Measurements from ENCODE around the gene CNTNAP1. TPM values are rescaled to one million over a fixed set of nuclear protein-coding genes. Genes with fewer than 3 reads are reported as not detected.
A peak's percentile ranks its signal among the peaks of the same experiment; 100 is the strongest.

CNTNAP1 gene
- total RNA-seq, 1 experiment from 2014 or later, result 9.9 TPM

DNA sequence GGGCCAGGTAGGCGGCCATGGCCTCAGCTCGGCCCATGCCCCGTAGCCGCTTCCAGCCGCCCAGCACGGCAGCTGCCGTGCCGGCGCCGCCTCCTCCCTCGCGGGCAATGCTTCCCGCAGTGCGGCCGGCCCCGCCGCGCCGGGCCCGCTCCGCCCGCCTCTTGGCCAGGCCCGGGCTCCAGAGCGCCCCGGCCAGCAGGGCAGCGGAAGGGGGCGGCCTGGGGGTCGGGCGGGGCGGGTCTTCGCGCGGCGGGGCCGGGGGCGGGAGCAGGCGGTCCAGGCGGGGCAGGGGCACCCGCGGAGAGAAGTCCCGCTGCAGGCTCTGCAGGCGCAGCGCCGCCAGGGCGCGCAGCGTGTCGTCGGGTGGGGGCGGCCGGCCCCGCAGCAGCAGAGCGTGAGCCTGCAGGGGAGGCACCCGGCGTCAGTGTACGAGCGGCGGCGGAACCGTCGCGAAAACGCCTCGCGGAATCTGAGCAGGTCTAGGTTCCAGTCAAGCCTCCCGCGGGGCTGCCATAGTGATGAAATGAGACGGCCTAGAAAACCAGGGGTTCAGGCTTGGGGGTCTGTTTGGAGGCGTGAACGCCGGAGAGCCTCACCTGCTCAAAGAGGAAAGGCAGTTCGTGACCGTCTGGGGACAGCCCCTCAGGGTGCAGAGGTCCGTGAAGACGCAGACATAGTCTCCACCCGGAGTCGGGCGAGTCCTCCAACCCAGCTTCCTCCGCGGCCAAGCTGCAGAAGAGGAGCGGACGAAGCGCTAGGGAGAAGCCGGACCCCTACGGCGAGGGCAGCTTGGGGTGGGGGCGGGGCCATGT lies 12.1 kb upstream of the CNTNAP1 start:
- no peak for DNase-seq (ENCODE audit: low read depth)

DNA sequence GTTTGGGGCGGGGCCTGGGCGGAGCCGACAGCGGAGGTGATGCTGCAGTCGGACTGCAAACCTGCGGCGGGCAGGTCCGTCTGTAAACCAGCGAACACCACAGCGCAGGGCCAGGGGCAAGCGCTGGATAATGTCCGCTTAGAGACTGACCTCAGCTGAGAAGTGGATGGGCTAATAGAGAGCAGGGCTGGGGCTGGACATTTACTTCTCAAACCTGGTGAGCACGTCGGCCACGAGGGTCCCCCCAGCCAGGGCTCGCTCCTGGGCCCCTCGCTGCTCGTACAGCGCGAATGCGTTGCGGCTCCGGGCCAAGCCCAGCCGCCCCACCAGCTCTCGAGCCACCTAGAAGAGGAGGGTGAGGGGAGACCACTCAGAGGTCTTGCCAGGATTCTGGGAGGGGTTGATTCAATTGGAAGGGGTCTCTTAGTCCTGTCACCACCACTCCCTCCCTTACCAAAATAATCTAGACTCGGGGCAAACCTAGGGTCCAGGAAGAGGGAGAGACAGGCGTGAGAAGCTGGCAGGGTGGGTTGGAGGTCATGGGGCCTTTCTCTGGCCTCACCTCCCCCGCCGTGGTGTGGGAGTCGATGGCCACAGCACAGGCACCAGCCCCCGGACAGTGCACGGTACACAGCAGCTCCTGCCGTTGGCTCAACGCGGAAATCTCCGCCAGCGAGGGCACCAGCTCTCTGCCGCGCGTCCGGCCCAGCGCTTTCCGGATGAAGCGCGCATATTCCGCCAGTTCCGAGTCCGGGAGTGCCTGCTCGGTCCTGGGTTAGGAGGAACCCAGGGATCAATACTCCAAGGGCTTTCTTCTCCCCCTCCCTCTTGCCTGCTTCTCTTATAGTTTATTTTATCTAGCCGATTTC lies 11.3 kb upstream of the CNTNAP1 start:
- no peak for DNase-seq (ENCODE audit: low read depth)

GRCh38 chr17:42672038-42672437 lies 10.3 kb upstream of the CNTNAP1 start:
- no peak for DNase-seq (ENCODE audit: low read depth)

GRCh38 chr17:42673266-42673884 lies 9.0 kb upstream of the CNTNAP1 start:
- DNase-seq (ENCODE audit: low read depth), result no peak

- peak; percentile 36 for DNase-seq (ENCODE audit: low read depth)
Observed at GRCh38 chr17:42673885-42674754, 8.2 kb upstream of the CNTNAP1 start.

DNA sequence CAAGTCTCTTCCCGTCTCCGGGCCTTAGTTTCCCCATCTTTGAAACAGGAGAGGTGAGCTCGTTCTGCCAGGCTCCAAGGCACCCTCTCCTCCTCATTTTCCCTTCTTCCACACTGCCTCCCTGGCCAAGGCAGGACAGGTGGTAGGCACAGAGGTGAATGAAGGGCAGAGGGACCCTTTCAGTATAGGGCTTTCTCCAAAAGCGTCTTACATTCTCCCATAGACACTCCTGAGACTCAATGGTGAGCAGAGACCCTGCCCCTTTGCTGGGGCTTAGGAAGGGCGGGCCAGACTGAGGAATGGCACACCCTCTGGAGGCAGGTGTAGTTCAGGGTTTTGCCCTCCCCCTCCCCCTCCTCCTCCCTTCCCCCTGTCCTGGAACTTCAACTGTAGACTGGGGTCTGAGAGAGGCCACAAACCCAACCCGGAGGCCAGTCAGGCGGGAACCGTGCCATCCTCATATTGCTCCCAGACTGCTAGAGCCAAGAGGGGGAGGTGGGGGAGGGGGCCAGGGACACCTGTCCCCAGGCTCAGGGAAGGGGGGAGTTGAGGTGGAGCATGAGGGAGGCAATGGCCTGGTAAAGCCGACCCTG lies 7.5 kb upstream of the CNTNAP1 start:
- DNase-seq (ENCODE audit: low read depth), result no peak

- no peak for DNase-seq (ENCODE audit: low read depth)
Observed at GRCh38 chr17:42675348-42675964, 6.9 kb upstream of the CNTNAP1 start.

DNA sequence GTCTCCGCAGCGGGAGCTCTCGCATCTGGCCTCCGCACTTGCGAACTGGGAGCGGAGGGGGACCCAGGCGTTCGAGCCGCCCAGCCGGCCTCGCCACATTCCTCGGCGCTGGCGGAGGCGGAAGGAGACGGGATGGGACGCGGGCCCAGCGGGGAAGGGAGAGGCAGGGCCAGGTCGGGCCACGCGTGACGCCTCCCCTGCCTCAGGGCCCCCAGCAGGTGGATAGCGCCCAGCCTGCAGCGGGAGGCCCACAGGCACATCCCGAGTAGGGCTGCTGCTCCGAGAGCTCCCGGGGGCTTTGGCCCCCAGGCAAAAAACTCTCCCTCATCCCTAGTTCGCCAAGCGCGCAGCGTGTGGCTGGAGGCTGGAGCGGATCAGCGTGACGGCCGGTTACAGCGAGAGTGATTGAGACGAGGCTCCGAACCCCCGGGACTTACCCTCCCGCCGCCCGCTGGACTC lies 6.3 kb upstream of the CNTNAP1 start:
- DNase-seq (ENCODE audit: low read depth), result peak; percentile 31

- peak; percentile 48 for DNase-seq (ENCODE audit: low read depth)
Observed at GRCh38 chr17:42676424-42677011, 5.8 kb upstream of the CNTNAP1 start, which contains the start of gene PLEKHH3. Gene PLEKHH3 (minus strand): TSS chr17:42676994. CDS start chr17:42676563, 431 bp downstream.

DNA sequence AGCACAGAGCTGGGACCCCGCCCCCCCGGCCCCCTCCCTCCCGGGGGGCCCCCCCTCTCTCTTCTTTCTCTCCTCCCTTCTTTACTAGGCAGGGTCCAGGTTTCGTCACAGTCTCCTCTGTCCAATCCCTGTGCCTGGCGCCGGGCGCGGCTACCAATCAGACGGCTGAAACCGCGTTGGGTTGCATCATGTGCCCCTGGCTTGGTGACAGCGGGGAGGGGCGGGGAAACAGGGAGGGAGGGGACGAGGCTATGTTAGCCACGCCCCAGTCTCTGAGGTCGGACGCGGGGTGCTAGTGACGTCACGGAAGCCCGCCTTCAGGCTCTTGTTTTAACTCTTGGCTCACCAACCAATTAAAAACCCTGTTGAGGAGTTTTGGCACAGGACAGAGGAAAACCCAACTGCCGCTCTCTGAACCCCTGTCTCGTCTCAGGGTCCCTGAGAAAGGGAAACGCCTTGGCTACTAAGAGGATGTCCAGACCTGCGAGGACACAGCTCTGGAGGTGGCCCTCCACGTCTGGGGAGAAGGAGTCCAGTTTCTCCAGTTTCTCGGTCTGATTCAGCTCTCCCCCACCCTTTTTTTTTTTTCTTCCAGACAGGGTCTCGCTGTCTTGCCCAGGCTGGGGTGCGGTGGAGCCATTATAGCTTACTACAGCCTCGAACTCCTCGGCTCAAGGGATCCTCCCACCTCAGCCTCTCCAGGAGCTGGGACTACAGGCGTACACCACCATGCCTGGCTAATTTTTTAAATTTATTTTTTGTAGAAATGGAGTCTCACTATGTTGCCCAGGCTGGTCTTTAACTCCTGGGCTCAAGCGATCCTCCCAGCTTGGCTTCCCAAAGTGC lies 5.1 kb upstream of the CNTNAP1 start:
- DNase-seq (ENCODE audit: low read depth), result peak; percentile 97

GRCh38 chr17:42677921-42678781 lies 4.2 kb upstream of the CNTNAP1 start:
- peak; percentile 90 for DNase-seq (ENCODE audit: low read depth)

GRCh38 chr17:42678951-42679491 lies 3.3 kb upstream of the CNTNAP1 start:
- no peak for DNase-seq (ENCODE audit: low read depth)

DNA sequence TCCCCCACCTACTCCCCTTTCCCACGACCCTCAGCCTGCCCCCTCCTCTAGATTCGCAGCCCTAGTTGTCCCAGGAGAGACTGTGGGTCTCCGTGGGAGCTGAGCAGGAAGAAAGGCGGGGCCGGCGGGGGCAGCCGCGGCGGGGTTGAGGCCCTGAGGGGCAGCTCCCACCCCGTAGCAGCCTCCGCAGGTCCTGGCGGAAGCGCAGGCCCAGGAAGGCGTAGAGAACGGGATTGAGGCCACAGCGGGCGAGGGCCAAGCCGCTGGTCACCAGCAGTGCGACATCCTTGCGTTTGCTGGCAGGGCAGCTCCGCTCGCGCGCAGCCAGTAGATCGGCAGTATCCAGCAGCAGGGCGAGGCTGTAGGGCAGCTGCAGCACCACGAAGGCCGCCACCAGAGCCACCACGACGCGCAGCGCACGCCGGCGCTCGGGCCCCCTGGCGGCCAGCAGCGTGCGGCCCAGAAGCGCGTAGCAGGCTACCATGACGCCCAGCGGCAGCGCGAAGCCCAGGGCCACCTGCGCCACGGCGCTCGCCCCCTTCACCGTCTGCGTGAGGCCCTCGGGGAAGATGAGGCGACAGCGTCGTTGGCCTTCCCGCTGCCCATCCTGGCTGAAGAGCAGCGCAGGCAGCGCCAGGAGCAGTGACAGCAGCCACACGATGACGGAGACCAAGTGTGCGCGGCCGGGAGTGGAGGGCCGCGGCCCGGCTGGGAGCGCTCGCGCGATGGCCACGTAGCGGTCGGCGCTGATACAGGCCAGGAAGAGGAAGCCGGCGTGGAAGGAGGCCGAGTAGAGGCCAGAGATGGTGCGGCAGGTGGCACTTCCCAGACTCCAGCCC lies 2.6 kb upstream of the CNTNAP1 start:
- DNase-seq (ENCODE audit: low read depth), result no peak

- DNase-seq (ENCODE audit: low read depth), result no peak
Observed at GRCh38 chr17:42680331-42680808, 2.0 kb upstream of the CNTNAP1 start.

- peak; percentile 65 for DNase-seq (ENCODE audit: low read depth)
Observed at GRCh38 chr17:42682722-42683403, 532 bp downstream of the CNTNAP1 start.
